WTC11 (cell line): ENCODE results near the gene OR14A16. TPM values are rescaled to one million over a fixed set of nuclear protein-coding genes. Genes with fewer than 3 reads are reported as not detected.

Source experiments
- ATAC-seq: fragments of 200-7000 bp; cut with Tn5 transposase; 2 replicates; pipeline ENCODE4 v1.10.0; 2021; ENCODE audit warnings: mild to moderate bottlenecking, moderate library complexity
- CTCF ChIA-PET: fragments of 300-600 bp; sonication (Branson Sonifier 250); formaldehyde crosslinking; loops from one replicate; lab custom pipeline; 2021; ENCODE audit warnings: antibody characterized with exemption; lab: Charles Lee
- POLR2A ChIA-PET: fragments of 350-600 bp; sonication (Branson Sonifier 250); formaldehyde crosslinking; loops from one replicate; lab custom pipeline; 2021; ENCODE audit warnings: antibody characterized with exemption; lab: Charles Lee
- DNase-seq: peaks from one replicate; pipeline ENCODE4 v3.0.0; 2021; ENCODE audit warnings: low spot score
- H3K27ac Mint-ChIP-seq: 2 replicates; pipeline ENCODE4 v1.8.0; 2021; ENCODE audit warnings: mixed read lengths
- H3K27me3 Mint-ChIP-seq: 2 replicates; pipeline ENCODE4 v1.8.0; 2021; ENCODE audit warnings: low read depth, mild to moderate bottlenecking, moderate library complexity, mixed read lengths
- H3K36me3 Mint-ChIP-seq: 2 replicates; pipeline ENCODE4 v1.8.0; 2021; ENCODE audit warnings: mixed read lengths
- H3K4me1 Mint-ChIP-seq: 2 replicates; pipeline ENCODE4 v1.8.0; 2022; ENCODE audit warnings: mixed read lengths
- H3K4me3 Mint-ChIP-seq: 2 replicates; pipeline ENCODE4 v1.8.0; 2021; ENCODE audit warnings: mild to moderate bottlenecking, moderate library complexity, mixed read lengths
- H3K9me3 Mint-ChIP-seq: 2 replicates; pipeline ENCODE4 v1.8.0; 2021; ENCODE audit warnings: mixed read lengths
- AR ChIP-seq: fragments of 250-450 bp; sonication (Bioruptor Pico); IDR thresholded peaks from 2 replicates; pipeline ENCODE4 v1.9.0; 2021; ENCODE audit warnings: mild to moderate bottlenecking
- ATF2 ChIP-seq: sonication (generic); formaldehyde crosslinking; IDR thresholded peaks from 2 replicates; pipeline ENCODE4 v1.8.1; 2022; ENCODE audit warnings: low read depth, missing genetic modification reagents, borderline replicate concordance
- ATF3 ChIP-seq: sonication (generic); formaldehyde crosslinking; conservative IDR thresholded peaks from 2 replicates; pipeline ENCODE4 v1.8.1; 2022; ENCODE audit warnings: mild to moderate bottlenecking, missing genetic modification reagents
- ATF6 ChIP-seq: sonication (generic); formaldehyde crosslinking; IDR thresholded peaks from 2 replicates; pipeline ENCODE4 v1.8.1; 2023; ENCODE audit warnings: mild to moderate bottlenecking, missing genetic modification reagents
- CDX4 ChIP-seq: fragments of 250-450 bp; sonication (Bioruptor Pico); IDR thresholded peaks from 2 replicates; pipeline ENCODE4 v1.9.0; 2021; ENCODE audit warnings: moderate library complexity, mild to moderate bottlenecking, inconsistent platforms, borderline replicate concordance
- E2F5 ChIP-seq: sonication (generic); formaldehyde crosslinking; IDR thresholded peaks from 2 replicates; pipeline ENCODE4 v1.8.1; 2022; ENCODE audit warnings: mild to moderate bottlenecking, moderate library complexity, missing genetic modification reagents
- FOXJ3 ChIP-seq: sonication (generic); formaldehyde crosslinking; IDR thresholded peaks from 2 replicates; pipeline ENCODE4 v1.9.0; 2021; ENCODE audit warnings: missing genetic modification reagents, mild to moderate bottlenecking, borderline replicate concordance
- GRHL2 ChIP-seq: fragments of 250-450 bp; sonication (Bioruptor Pico); IDR thresholded peaks from 2 replicates; pipeline ENCODE4 v1.8.0; 2022; ENCODE audit warnings: mild to moderate bottlenecking, moderate library complexity; ENCODE audit not compliant: insufficient replicate concordance, severe bottlenecking
- GTF2I ChIP-seq: fragments of 250-450 bp; sonication (Bioruptor Pico); conservative IDR thresholded peaks from 2 replicates; pipeline ENCODE4 v1.4.0; 2021; ENCODE audit warnings: mild to moderate bottlenecking
- JAZF1 ChIP-seq: fragments of 250-450 bp; sonication (Bioruptor Pico); IDR thresholded peaks from 2 replicates; pipeline ENCODE4 v1.9.0; 2021; ENCODE audit warnings: moderate library complexity, mild to moderate bottlenecking, inconsistent platforms
- KAT7 ChIP-seq: sonication (generic); formaldehyde crosslinking; IDR thresholded peaks from 2 replicates; pipeline ENCODE4 v1.8.1; 2023; ENCODE audit warnings: missing genetic modification reagents, mild to moderate bottlenecking, borderline replicate concordance
- NR1H2 ChIP-seq: sonication (generic); formaldehyde crosslinking; IDR thresholded peaks from 2 replicates; pipeline ENCODE4 v1.9.0; 2021; ENCODE audit warnings: mild to moderate bottlenecking, moderate library complexity, missing genetic modification reagents
- PRRX2 ChIP-seq: fragments of 250-450 bp; sonication (Bioruptor Pico); IDR thresholded peaks from 2 replicates; pipeline ENCODE4 v1.8.0; 2021; ENCODE audit warnings: mild to moderate bottlenecking
- SOX15 ChIP-seq: fragments of 250-450 bp; sonication (Bioruptor Pico); IDR thresholded peaks from 2 replicates; pipeline ENCODE4 v1.9.0; 2021; ENCODE audit warnings: mild to moderate bottlenecking
- TEAD1 ChIP-seq: sonication (generic); formaldehyde crosslinking; IDR thresholded peaks from 2 replicates; pipeline ENCODE4 v1.8.0; 2022; ENCODE audit warnings: mild to moderate bottlenecking, missing genetic modification reagents
- TP53 ChIP-seq: sonication (generic); formaldehyde crosslinking; IDR thresholded peaks from 2 replicates; pipeline ENCODE4 v1.8.1; 2023; ENCODE audit warnings: mild to moderate bottlenecking, missing genetic modification reagents
- USF2 ChIP-seq: sonication (generic); formaldehyde crosslinking; IDR thresholded peaks from 2 replicates; pipeline ENCODE4 v1.8.1; 2023; ENCODE audit warnings: mild to moderate bottlenecking, missing genetic modification reagents, moderate library complexity
- ZNF138 ChIP-seq: sonication (generic); formaldehyde crosslinking; conservative IDR thresholded peaks from 2 replicates; pipeline ENCODE4 v1.8.1; 2022; ENCODE audit warnings: mild to moderate bottlenecking, moderate library complexity, missing genetic modification reagents
- ZNF232 ChIP-seq: sonication (generic); formaldehyde crosslinking; IDR thresholded peaks from 2 replicates; pipeline ENCODE4 v1.8.0; 2022; ENCODE audit warnings: mild to moderate bottlenecking, missing genetic modification reagents
- ZNF416 ChIP-seq: fragments of 250-450 bp; sonication (Bioruptor Pico); IDR thresholded peaks from 2 replicates; pipeline ENCODE4 v1.9.0; 2021; ENCODE audit warnings: mild to moderate bottlenecking, inconsistent platforms
- ZNF532 ChIP-seq: fragments of 250-450 bp; sonication (Bioruptor Pico); IDR thresholded peaks from 2 replicates; pipeline ENCODE4 v1.9.0; 2021; ENCODE audit warnings: mild to moderate bottlenecking, borderline replicate concordance
- total RNA-seq: library from RNA; stranded (reverse); gene quantifications from 3 replicates; pipeline ENCODE4 v1.2.3, GENCODE V29; 2021

Gene OR14A16
- total RNA-seq, 1 experiment from 2014 or later = 0.17 TPM

GRCh38 chr1:247848346-247848745, 24.4 kb upstream of the OR14A16 start:
- POLR2A ChIA-PET = no interaction called here
- TF ChIP-seq AR (CRISPR knock-in tag) = no peak
- no peak for TF ChIP-seq SOX15 (CRISPR knock-in tag)
- no peak for TF ChIP-seq ZNF232 (CRISPR knock-in tag)
- TF ChIP-seq E2F5 (CRISPR knock-in tag) = no peak
- TF ChIP-seq TP53 = no peak
- no peak for TF ChIP-seq ZNF138 (CRISPR knock-in tag)
- no peak for DNase-seq
- no peak overlapping the region for H3K4me3 Mint-ChIP-seq
- no peak overlapping the region for H3K27ac Mint-ChIP-seq
- peaks cover 31% of the 10 kb centered on the region for H3K9me3 Mint-ChIP-seq
- H3K36me3 Mint-ChIP-seq = peaks cover 10% of the 10 kb centered on the region; the same call in 1 of the 2 replicates
- H3K27me3 Mint-ChIP-seq = no peaks in the 10 kb centered on the region; the same call in 1 of the 2 replicates
- H3K4me1 Mint-ChIP-seq = 0 out of 2 replicates have a peak, but pooled peaks cover 3% of the 10 kb centered on the region
- no peak for ATAC-seq
- CTCF ChIA-PET = no interaction called here

- TF ChIP-seq KAT7 (CRISPR knock-in tag) (no peak), ZNF532 (CRISPR knock-in tag) (no peak), ZNF416 (CRISPR knock-in tag) (no peak), ATF3 (CRISPR knock-in tag) (no peak), TEAD1 (CRISPR knock-in tag) (no peak), ATF6 (no peak), SOX15 (CRISPR knock-in tag) (no peak), ATF2 (CRISPR knock-in tag) (no peak), USF2 (CRISPR knock-in tag) (no peak), GTF2I (no peak), E2F5 (CRISPR knock-in tag) (no peak), NR1H2 (no peak), CDX4 (CRISPR knock-in tag) (no peak), PRRX2 (CRISPR knock-in tag) (no peak), FOXJ3 (CRISPR knock-in tag) (no peak), GRHL2 (CRISPR knock-in tag) (no peak), JAZF1 (no peak)
- ChIA-PET POLR2A (no interaction called here), CTCF (no interaction called here)
- DNase-seq (no peak), ATAC-seq (no peak)
- 0 out of 2 replicates have a peak, but pooled peaks cover 3% of the 10 kb centered on the region for H3K4me1 Mint-ChIP-seq
- no peaks in the 10 kb centered on the region; the same call in 1 of the 2 replicates for H3K27me3 Mint-ChIP-seq
- H3K4me3 Mint-ChIP-seq = no peak overlapping the region
- no peak overlapping the region for H3K27ac Mint-ChIP-seq
- peaks cover 7% of the 10 kb centered on the region for H3K36me3 Mint-ChIP-seq
- H3K9me3 Mint-ChIP-seq = peaks cover 31% of the 10 kb centered on the region
Measured at GRCh38 chr1:247845693-247846017, 21.7 kb upstream of the OR14A16 start.
